Measurements from ENCODE around the gene DNM3.
A peak's percentile ranks its signal among the peaks of the same experiment; 100 is the strongest.

The DNM3 gene

DNA sequence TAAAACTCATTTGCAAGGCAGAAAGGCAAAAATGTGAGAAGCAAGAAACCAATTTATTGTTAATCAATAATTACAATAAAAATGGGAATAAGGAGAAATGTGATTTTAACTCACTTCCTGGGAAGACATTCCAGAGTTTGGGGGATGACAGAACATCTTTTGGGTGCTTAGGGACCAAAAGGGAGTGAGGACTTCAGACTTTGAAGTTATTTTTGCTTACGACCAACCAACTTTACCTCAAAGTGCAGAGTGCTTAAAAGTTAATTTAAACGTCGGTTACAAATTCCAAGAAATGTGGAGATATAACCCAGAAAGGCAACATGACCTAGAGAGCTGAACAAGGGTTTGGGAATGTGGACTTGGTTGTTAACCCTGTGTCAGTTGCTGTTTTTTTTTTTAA, 344.7 kb downstream of the DNM3 start:
- DNase-seq: no peak

DNA sequence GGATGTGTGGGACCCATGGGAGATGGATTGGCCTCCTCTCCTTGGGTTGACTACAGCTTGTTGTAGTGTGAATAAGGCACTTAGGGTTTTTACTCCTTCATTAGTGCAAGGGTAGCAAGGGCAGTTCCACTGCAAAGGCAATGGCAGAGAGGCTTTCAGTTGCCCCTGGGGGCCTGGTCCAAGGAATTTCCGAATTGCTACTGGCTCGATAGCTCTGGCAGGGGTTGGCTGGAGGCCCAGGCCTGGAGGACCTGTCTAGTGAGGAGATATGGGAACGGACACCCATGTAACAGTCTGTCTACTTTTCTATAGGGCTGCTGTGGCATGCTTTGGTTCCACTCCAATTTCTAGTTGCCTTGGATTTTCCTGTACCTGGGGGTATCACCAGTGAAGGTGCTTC, 360.3 kb downstream of the DNM3 start:
- DNase-seq: no peak

DNA sequence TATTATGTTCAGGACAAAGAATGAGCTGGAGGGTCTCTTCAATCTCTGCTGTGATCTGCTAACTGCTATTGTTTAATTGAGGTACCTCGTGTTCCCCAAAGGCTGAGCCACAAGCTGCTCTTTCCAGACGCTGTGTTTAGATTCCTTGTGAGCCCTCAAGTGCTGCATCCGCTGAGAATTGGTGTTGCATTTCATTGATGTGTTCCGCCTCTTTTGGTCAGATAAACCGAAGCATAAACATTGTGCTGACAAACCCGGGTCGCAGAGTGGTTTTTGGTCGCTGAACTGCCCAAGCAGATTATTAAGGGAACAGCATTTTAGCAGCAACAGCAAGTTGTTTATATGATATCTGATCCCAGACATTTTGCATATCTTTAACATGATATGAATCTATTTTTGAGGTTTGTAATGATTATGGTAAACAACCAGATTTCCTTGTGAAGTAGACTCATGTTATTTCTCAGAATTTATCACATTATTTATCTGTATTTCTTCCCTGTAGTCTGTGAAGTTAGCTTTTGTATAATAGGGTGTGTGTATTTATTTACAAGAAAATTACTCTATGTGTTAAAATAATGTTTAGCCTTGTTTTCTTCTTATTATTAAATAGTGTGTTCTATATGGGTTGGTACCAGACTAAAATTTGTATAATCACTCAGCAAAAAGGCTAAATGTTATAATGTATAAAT, 362.0 kb downstream of the DNM3 start:
- peak in 1 of 5 donors; percentile 5 for DNase-seq

DNA sequence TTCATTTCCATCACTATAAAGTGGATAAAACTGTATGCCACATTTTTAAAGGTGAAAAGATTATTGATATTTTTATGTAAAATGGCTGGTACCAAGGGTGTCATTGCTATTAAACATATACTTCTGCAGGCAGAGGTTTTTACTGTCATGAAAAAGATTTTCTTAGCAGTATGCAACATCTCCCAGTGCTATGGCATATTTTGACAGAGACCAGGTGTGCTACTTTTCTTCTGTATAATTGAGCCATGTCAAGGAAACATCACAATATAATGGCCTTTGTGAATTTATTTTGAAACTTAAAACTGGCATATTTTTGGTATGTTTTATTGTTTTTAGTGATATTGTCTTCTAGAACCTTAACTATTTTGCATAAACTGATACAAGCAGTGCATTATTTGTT, 362.6 kb downstream of the DNM3 start:
- no peak for DNase-seq

DNA sequence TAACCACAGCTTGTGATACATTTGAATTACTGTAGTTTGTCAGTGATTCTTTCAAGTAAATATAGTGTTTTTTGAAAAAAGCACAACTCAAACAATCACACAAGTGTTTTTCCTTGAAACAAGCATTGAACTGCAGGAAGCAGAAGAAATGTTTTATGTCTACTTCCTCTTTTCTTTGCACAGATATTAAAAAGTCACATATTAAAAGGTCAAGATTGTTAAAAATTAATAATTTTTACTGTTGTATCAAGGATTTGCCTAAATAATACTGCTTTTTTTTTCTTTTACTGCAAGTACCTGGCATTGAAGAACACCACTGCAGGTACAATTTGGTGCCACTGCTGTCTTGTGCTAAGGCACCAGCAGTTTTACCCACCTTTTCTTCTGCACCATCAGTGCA, 365.0 kb downstream of the DNM3 start:
- no peak for DNase-seq

DNA sequence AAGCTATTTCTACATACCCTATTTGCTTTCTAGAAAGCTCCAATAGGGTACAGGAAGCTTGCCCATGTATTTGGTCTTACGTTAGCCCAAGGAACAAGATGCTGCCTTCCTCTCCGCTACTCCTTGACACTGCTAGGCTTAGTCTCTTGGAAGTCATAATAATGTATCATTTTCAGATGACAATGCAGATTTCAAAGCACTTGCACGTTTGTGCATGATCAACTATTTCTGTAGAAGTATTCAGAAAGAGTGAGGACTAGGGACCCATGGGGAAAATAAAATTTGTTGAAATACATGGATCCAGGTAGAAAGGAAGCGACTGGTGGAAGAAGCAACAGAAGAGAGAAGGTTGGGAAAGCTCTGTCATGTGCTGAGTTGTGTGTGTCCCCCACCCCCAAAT, 367.3 kb downstream of the DNM3 start:
- DNase-seq: no peak

DNA sequence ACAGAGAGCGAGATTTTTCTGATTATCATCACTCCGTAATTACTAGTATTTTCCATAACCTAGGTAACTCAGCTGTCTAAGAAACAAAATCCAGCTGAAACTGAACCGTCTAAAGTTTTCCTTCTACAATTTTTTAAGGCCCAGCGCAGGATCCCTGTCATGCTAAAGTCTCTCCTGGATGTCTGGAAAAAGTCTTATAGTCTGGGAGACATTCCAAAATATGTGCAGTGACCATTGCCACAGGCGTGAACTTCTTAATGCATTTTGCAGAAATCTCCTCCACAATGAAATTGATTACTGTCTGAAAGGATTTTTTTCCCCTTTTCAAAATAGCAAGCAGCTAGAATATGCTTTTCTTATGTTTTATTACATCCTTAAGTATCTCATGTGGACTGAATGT, 369.9 kb downstream of the DNM3 start:
- DNase-seq: no peak

DNA sequence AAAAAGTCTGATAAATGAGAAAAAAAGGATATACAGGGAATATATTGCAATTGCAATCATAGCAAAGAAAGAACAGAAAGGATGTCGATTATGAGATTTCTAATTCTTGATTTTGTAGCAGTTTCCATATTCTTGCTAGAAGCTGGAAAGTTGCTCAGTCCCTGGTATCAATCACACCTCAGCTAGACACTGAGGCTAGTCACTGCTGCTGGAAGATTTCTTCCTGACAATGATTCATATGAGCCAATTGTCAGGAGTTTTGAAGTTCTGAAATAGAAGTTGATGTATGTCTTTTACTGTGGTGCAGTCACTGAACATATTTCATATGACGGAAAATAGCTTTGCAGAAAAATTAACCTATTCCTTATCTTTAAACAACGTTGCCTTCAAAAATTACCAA, 370.8 kb downstream of the DNM3 start:
- no peak for DNase-seq

DNA sequence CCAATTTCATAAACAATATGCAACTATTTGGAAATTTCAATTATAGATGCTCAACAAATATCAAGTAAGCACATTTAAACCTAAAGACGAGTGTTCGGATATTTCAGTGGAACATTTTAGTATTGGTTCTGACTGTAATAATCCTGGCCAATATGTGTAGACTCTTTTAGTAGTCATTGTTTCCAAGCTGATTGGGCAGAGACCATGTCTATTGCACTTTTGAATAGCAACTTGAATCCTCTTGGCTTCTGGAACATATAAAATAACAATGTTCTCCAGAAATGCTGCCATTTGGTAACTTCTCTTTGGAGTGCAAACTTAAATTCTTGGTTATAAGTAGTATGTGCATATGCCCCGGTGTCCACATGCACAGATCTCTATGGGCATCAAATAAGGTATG, 373.7 kb downstream of the DNM3 start:
- no peak for DNase-seq

DNA sequence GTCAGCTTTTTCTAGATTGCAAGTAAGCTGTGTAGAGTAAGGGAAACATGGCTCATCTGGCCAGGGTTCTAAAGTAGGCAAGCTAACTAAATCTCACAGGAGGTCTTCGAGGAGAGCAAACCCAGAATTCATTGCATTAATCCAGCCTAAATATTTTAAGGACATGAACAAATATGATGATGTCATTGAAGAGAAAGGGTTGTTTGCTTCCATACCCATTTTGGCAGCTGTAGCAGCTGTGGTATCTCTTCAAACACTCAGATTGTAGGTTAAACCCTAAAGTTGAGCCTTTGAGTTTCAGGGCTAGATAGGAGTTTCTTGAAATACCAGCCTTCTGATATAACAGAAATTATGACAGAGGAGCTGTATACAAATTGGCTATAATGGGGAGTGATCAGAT, 378.7 kb downstream of the DNM3 start:
- DNase-seq: no peak

DNA sequence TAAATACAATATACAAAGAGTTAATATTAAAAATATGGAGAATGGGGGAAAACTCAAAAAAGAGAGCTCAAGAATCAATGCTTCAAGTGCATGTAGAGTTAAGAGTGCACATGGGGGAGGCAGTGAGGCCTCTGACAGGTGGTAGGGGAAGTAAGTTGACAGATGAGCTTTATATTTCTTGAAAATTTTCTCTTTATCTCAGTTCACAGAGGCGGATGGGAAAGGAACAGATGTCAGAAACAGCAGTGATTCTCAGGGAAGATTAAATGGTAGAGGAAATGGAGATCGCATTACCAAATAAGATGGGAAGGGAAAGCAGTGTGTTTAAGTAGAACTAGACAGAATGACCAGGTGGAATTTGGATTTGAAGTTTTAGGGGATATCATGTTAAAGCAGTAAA, 379.1 kb downstream of the DNM3 start:
- DNase-seq: no peak

DNA sequence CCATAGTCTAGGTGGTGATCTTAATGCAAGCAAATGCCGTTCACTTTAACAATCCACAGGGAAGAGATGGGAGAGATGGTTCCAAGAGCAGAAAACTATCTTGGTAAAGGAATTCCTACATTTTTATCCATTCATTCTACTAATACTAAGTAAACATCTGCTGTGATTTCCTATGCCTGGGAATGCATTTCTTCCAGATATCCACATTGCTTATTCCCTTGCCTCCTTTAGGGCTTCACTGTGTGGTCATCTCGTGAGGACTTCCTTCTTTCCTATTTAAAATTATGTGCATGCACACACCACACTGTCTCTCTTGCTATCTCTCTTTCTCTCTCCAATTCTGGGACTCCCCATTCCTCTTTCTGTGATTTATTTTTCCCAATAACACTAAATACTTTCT, 380.1 kb downstream of the DNM3 start:
- DNase-seq: no peak

DNA sequence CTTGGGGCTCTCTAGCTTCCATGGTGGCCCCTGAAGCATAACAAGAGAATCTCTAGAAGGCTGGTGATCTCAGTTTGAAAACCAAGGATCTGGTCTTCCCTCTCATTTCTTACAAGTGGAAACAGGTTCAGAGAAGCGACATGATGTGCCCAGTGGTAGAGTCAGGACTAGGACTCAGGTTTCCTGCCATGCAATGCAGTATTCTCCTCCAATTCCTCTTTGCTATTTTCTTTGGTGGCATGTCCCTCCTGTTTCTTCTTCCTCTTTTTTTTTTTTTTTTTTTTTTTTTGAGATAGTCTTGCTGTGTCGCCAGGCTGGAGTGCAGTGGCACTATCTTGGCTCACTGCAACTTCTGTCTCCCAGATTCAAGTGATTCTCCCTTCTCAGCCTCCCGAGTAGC, 383.6 kb downstream of the DNM3 start:
- no peak for DNase-seq

DNA sequence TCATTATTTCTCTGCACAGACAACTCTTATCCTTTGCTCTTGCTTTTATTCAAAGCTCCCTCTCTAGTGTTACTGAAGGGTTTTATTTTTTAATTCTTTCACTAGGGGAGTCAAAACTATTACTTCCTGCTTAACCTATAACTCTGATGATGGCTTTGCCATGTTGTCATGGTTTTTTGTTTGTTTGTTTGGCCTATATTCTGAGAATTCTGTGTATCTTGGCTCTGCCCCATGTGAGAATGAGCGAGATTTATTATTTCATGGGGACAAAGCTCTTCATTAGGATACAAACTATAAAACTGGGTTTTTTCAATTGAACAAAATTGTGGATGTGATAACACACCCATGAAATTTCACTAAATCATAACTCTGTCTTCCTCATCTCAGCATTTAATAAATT, 388.6 kb downstream of the DNM3 start:
- no peak for DNase-seq

DNA sequence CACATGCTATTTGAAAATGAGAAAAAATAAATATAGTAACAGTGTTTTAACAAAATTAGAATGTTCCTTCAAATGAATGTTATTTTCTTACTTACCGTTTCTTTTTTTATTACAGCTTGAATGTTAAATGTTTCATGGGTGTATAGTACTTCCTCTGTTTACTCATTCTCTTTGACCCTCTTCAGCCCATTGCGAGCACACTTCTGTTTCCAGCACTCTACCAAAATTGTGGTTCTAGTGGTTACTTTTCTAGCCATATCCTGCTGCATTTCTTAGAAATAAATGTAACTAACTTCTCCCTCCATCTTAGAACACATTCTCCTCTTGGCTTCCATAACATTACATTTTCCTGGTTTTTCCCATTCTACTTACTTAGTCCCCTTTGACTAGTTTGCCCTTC, 389.2 kb downstream of the DNM3 start:
- peak in 1 of 5 donors; percentile 46 for DNase-seq

DNA sequence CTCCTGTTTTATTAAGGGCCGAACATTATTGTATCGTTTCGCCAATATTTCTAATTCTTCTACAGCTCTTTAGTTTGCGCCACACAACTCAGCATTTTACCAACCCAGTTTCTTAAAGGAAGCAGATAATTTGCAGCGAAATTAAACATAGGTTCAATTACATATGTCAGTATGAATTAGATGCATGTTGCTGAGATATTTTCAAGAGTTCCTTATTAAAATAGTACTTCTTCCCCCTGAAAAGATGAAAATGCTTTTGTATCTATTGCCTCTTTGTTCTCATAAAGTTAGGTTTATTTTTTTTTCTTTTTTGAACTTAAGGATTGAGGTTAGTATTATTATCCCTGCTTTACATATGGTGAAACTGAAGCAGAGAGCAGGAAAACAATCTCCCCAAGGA, 395.7 kb downstream of the DNM3 start:
- DNase-seq: no peak

DNA sequence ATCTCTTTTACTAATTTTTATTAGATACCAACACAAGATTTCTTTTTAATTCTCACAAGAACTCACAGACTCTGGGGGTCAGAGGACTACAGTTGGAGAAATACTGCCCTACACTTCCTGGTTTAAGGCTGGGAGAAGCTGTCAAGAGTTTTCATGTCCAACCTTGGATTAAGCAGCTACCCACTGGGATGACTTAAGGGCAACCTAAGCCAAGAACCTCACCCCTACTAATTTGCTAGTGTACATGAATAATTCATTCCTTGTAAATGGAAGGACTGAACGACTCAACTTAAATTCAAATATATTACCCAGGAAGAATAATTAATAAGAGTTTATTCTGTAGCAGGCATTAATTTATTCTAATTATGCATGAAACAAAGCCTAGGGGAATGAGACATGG, 396.9 kb downstream of the DNM3 start:
- DNase-seq: no peak

DNA sequence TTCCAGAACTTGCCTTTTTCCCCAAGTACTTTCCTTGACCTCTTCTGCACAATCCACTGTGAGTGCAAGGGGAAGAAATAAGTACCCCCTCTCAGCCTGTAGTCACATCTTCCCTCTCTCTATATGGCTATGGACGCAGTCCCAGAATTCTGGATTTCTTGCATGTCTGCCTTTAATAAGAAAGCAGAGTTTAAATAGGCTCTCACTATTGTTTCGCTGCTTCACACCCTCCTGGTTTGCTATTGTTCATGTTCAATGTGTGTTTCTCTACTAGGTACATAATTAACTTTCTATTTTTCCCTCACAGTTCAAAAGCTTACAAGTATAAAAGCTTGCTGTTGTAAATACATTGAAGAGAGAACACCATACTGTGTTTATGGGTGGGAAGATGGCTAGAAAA, 397.7 kb downstream of the DNM3 start:
- DNase-seq: no peak

DNA sequence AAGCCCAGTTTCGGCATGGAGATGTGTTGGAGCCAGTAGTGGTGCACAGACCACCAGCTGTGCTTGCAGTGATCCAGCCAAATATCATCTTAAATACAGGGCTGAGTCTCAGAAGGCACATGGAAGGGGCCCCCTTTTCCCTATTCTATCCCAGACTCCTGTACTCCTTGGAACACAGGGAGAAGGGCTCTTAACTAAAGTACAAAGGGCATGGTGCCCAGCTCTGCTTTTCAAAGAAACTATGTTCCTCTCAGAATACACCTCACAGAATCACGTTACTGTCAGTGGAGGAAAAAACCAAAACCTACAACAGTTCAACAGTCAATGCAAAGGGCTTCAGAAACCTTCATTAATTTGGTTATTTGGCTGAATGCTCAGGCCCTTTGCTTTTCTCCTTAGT, 398.6 kb downstream of the DNM3 start:
- no peak for DNase-seq

DNA sequence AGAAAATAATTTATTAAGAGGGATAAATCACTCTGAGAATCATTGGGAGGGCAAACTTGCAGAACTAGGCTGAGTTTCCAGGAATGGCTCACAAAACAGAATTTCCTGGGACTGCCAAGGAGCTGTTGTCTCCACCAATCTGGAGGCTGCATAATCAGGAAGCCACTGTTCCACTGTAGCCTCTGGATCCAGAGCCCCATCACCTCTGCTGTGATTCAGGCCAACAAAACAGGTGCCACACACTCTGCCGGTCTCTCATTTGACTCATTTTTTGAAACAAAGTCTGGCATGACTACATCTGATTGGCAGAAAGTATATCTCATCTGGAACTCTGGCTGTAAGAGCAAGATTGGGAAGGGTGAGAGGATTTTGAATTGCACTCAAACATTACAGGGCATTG, 400.2 kb downstream of the DNM3 start:
- no peak for DNase-seq

DNA sequence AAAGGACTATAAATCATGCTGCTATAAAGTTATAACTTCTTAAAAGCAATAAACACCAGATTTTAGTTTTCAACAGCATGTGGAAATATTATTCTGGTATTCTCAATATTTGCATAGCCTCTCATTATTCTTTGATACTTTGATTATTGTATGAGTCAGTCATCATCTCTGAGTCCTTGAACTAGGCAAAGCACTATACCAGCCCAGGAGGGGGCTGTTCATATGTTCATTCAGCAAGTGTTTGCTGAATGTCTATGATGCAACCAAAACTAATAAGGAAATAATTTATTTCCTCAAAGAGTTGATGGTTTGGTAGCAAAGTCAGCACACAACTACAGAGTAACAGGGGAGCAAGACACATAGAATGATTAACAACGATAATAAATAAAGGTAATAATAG, 403.6 kb downstream of the DNM3 start:
- no peak for DNase-seq

DNA sequence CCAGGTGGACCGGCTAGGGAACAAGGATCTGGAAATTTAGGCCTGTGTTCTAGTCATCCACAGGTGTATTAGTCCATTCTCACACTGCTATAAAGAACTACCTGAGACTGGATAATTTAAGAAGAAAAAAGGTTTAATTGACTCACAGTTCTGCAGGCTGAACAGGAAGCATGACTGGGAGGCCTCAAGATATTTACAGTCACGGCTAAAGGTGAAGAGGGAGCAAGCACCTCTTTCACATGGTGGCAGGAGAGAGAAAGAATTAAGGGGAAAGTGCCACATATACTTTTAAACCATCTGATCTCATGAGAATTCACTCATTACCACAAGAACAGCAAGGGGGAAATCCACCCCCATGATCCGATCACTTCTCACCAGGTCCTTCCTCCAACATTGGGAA, 404.5 kb downstream of the DNM3 start:
- DNase-seq: no peak

DNA sequence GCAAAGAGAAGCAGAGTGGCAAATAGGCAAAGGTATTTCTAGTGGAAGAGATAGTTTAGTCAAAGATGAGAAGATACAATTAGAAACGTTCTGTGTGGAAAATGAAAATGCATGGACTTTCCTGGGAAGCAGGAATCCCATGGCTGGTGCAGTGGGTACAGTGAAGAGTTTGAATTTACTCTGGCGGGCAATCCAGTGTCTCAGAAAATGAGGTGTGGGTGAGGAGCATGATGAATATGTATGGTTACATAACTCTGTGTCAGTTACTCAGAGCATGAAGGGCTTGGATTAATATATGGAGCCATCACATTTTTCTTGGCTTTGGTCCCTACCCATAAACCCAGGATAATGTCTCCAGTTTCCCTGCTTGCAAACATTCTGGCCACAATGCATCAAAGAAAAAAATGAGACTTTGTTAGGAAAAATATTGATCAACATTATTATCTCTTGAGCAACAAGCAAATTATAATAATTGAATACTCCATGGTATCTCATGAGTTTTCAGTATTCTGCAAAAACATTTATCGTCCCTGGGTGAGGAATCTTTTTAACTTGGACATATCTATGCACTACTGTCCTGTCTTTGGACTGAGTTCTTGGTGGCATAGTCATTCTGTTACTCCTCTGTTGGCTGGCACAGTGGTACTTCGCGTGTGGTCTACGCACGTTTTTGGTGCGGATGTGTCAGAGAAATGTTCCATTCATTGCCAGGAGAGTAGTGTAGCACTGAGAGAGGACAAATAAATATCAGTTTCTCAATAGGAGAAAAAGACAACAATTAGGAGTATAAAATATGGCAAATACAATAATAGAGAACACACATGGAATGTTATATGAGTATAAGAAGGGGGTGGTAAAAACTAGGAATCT, 405.5 kb downstream of the DNM3 start:
- no peak for DNase-seq

DNA sequence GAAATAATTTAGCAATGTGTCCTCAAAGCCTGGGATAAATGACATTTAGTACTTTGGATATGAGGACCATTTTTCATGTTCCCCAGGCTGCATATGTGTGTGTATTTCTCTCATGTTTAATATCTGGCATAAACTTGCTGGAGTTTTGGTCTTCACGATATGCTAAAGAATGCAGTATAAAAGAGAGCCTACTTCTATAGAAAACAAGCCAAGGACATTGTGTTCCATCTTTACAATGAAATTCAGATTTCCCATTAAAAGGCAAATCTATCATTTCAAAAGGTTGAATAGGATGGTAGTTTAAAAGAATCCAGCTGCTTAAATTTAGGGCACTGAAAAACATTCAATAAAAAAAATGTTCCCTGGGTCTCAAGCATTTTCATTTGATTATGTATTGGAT, 410.2 kb downstream of the DNM3 start:
- DNase-seq: no peak

DNA sequence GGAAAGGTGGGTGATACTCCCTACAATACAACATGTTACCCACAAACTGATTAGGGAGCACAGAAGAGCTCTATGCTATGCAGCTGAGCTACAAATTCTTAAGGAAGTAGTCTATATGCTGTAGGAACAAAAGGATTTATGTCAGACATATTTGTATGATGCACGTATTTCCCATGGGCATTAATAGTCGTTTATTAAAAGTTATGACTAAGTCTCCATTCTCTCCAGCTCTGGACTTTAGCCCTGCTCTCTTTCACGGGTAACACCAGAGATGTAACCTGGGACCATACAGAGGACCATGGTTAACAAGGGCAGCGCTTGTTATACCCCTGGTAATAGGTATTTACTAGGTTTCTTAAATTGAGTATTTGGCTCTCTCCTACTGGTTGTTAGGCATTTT, 411.0 kb downstream of the DNM3 start:
- DNase-seq: no peak
